Uterus (tissue), 2 donors: ENCODE results near the gene SGTA.

Experiments used
- CTCF ChIP-seq, 4 experiments: fragments of 200-600 bp in 2 of 4; fragments of 450-650 bp in 2 of 4; sonication (generic) in 2 of 4; IDR thresholded peaks; one replicate each; pipeline ENCODE4 v1.5.1; 2016 to 2019; ENCODE audit warnings: antibody characterized with exemption in 4 of 4, mild to moderate bottlenecking in 2 of 4, moderate library complexity in 1 of 4
- POLR2A ChIP-seq, 2 donors: fragments of 450-650 bp; IDR thresholded peaks; one replicate each; pipeline ENCODE4 v1.6.1; 2016; ENCODE audit warnings: antibody characterized with exemption in 2 of 2, mild to moderate bottlenecking in 1 of 2, moderate library complexity in 1 of 2

GRCh38 chr19:2809387-2810140, 26.5 kb upstream of the SGTA start:
- TF ChIP-seq CTCF (IDR thresholded peaks at IDR 0.05) (no peak), POLR2A (IDR thresholded peaks at IDR 0.05) (no peak)
